Iris pigment epithelial cell (primary cell): ENCODE measurements around the gene GJB5.
"Not testable (repeated sequence)": the region's sequence is repeated elsewhere in the genome, so short reads cannot be mapped to it uniquely, and the experiment has no call there.

ENCODE experiments used
- DNase-seq: peaks from one replicate; pipeline ENCODE4 v3.0.0-alpha.2; 2011; ENCODE audit warnings: low read depth

Gene GJB5

GRCh38 chr1:34754964-34755637 lies at the start of gene GJB5:
Gene GJB5, plus strand, starts transcription at chr1:34755047. Its CDS starts 2,284 bp downstream, at chr1:34757331.
- no peak for DNase-seq

DNA sequence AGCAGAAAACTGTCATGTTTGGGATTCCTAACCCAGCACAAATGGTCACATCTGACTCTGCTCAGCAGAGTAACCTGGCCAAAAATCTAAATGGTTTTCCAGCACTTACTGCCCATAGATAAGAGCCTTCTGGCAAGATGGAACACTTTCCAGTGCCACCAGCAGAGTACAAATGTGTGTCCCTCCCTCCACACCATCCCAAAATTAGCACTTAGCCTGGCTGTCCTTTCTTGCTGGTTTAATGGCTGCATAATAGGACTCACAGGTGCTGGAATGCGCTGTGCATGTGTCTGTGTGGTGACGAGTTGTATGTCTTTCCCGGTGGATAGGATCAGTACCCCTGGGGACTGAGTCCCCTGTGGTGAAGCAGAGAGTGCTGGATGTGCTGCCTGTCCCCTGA lies 49.8 kb upstream of the GJB5 start:
- DNase-seq: no peak

DNA sequence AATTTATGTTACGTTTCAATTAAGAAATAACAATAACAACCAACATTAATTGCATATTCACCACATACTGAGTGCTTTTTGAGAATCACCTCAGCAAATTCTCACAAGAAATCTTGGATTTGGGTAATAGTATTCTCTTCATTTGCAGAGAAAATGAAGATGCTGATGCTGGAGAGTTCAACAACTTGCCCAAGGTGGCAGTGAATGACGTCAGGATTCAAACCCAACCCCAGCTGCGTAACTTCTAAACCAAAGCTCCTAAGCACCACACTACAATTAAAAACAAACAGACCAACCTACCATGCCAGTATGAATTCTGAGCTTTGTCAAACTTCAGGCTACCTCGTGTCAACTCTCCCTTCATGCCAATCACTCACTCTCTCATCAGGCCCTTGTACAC lies 46.7 kb upstream of the GJB5 start:
- no peak for DNase-seq

DNA sequence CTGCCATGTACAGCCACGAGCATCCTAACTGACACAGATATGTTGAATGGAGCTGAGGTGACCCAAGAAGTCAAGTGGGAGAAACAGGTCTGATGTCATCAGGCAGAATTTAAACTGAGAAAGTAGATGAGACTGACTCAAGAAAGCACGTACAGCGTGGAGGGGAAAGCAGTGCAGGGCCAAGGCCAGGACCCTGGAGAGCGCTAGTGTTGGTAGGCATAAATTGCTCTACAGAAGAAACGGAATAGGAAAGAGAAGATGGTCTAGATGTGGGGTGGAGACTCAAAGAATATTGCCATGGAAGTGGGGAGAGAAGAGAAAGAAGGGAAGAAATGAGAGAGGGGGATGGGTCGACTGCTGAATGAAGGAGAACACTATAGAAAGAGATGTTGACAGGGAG lies 45.3 kb upstream of the GJB5 start:
- DNase-seq: no peak

DNA sequence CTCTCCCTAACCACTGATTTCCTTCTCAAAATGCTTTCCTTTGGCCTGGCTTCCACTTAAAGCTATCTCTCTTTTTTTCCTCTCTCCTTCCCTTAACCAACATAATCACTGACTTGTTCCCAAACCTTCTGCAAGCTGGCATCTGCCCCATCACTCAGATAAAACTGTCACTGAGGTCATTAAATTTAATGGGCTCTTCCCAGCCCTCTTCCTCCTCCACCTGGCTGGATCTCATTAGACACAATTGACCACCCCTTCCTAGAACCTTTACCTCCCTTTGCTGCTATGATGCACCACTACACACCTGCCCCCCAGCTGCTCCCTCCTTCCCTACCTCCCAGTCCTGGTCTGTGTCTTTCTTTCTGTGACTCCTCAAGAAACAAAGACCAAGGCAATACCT lies 44.0 kb upstream of the GJB5 start:
- no peak for DNase-seq

GRCh38 chr1:34711485-34711884 lies 43.4 kb upstream of the GJB5 start:
- no peak for DNase-seq

DNA sequence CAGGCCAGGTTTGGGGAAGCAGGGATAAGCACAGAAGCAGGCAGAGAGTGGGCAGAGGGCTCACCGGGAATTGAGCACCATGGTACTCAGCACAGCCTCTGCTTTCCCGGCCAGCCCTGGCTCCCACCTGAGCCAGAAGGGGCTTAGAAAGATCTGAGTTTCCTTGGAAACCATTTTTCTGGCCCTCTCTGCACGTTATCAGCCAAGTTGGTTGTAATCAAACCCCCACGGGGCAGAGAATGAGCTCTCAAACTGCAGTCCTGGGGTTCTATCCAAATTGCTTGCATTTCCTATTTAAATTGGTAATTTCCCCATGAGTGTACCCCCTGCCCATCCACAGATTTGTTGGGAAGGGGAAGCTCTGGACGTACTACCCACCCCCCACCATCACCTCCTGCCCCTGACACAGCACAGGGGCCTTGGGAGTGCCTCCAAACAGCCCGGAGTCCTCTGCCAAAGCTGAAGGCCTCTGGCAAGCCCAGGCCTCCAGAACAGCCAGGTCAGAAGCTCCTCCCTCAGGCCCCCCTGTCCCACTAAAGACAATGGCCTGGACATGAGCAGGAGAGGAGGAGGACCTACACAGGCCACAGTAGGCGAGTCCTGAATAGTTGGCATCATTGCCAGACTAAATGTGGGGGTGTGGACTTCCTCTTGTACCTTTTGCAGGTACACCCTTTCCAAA lies 42.7 kb upstream of the GJB5 start:
- no peak for DNase-seq

GRCh38 chr1:34713443-34713842 lies 41.4 kb upstream of the GJB5 start:
- no peak for DNase-seq

DNA sequence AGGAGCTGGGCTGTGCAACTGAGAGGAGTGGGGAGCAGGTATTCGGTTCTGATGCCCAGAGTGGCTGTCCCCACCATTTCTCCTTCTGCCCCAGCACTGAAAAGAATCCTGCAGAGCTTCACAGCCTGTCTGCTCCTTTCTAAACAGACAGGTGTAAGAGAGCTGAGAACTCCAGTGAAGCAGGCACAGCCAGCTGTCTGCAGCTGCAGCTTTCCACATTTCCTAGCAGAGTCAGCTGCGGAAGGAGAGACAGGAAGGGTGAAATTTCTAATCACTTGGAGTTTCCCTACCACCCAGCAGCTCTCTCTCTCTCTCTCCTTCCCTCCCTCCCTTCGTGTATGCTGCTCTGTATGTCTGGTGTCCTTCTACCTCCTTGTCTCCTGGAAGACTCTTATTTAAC lies 40.5 kb upstream of the GJB5 start:
- DNase-seq: no peak

- no peak for DNase-seq
These were observed 39.7 kb upstream of the GJB5 start for GRCh38 chr1:34715139-34715538.

- no peak for DNase-seq
These were observed 33.6 kb upstream of the GJB5 start for GRCh38 chr1:34721241-34721640.

DNA sequence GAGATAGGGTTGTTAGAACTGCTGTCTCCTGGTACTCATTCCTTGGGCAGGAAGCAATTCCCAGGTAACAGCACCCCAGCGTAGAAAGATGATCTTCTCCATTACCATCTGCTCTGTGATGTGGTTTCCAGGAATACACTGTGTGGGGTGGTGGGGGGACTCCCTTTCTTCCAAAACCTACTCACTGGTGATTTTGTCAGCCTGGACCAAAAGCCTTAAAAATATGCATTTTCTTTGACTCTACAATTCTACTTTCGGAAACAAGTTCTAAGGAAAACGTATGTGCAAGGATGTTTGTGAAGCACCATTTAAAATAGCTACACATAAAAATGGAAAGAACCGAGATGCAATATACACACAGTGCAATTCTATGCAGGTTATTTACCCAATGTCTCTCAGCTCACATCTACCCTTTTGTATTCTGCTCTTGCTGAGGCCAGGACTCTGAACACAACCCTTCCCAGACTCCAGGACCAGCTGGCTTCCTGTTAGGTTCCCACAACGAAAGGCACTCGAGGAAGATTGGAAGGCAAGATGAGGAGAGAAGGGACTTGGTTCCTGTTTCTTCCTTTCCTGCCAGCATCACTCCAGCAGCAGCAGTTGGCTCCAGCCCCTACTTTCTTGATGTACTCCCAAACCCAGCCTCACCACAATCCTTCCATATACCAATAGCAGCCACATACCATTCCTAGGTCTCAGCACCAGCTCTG lies 33.0 kb upstream of the GJB5 start:
- no peak for DNase-seq

GRCh38 chr1:34726861-34727260 lies 28.0 kb upstream of the GJB5 start:
- no peak for DNase-seq

DNA sequence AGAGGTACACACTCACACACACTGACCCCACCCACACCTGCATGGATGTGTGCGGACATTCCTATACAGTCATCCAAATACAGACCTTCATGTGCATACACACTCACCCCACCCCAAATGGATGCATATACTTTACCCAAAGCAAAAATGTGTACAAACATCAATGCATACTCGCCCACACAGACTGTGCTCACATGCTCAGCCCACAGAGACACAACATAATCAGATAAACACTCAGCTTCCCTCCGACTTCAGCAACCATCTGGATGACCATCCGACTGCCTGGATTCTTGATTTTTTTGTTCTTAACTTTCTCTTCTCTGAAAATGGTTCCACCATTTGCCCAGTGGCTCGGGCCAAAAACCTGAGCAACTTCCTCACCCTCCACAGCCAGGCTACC lies 24.4 kb upstream of the GJB5 start:
- DNase-seq: no peak

- not testable (repeated sequence) for DNase-seq
These were observed 22.0 kb upstream of the GJB5 start for GRCh38 chr1:34732831-34733230.

GRCh38 chr1:34736692-34737091 lies 18.2 kb upstream of the GJB5 start:
- no peak for DNase-seq

- not testable (repeated sequence) for DNase-seq
These were observed 17.6 kb upstream of the GJB5 start for GRCh38 chr1:34737236-34737635.

DNA sequence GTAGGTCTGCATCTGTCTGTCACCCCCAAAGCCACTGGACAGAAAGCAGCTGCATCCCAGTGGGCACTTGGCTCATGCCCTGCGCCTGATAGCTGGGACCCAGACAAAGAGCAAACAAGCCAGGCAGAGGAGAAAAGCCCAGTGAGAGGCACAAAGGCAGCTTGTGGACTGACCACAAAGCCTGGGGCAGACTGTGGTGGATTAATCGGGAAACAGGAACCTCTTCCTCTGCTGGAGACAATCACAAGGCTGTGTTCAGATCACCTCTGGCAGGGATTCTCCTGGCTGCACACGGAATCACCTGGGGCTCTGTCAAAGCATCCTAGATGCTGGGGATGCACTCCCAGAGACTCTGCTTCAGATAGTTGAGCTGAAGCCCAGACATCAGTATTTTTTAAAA lies 15.2 kb upstream of the GJB5 start:
- no peak for DNase-seq

- peak; percentile 22 for DNase-seq
These were observed 14.5 kb upstream of the GJB5 start for GRCh38 chr1:34740161-34740868.

GRCh38 chr1:34742667-34743270 lies 12.1 kb upstream of the GJB5 start:
- peak; percentile 61 for DNase-seq

- no peak for DNase-seq
These were observed 11.1 kb upstream of the GJB5 start for GRCh38 chr1:34743775-34744174.

- DNase-seq: no peak
These were observed 10.0 kb upstream of the GJB5 start for GRCh38 chr1:34744851-34745250.
